ENCODE results near the gene EYA2.

DNA sequence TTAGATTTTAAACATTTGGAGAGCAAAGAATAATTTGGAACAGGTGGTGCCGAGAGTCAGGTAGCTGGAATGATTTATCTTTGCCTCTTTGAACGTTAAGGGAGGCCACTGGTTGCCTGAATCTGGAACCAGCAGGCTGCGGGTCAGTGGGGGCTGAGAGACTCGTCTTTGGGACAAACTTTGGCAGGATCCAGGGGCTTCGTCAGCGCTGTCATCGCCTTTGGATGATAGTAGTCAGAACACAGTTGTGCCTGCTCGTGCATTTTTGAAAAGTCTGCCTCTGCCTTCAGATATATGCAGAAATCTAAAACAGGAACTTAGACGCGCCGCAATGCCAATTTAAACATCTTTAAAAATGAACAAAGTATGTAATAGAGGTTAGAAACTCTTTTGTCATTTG, 5.0 kb downstream of the EYA2 start:
- TF ChIP-seq ZFP3 (CRISPR knock-in tag; IDR thresholded peaks at IDR 0.05) (no peak), ZFP30 (CRISPR knock-in tag; IDR thresholded peaks at IDR 0.05) (no peak)
- TF ChIP-seq, protein P1, sequence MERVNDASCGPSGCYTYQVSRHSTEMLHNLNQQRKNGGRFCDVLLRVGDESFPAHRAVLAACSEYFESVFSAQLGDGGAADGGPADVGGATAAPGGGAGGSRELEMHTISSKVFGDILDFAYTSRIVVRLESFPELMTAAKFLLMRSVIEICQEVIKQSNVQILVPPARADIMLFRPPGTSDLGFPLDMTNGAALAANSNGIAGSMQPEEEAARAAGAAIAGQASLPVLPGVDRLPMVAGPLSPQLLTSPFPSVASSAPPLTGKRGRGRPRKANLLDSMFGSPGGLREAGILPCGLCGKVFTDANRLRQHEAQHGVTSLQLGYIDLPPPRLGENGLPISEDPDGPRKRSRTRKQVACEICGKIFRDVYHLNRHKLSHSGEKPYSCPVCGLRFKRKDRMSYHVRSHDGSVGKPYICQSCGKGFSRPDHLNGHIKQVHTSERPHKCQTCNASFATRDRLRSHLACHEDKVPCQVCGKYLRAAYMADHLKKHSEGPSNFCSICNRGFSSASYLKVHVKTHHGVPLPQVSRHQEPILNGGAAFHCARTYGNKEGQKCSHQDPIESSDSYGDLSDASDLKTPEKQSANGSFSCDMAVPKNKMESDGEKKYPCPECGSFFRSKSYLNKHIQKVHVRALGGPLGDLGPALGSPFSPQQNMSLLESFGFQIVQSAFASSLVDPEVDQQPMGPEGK (CRISPR knock-in tag; IDR thresholded peaks at IDR 0.05; ENCODE audit: borderline replicate concordance) = no peak

All from SK-N-SH treated with all-trans-retinoic acid at 6 μM for 48 hours (cell line).